GM23338 (cell line): ENCODE measurements around the gene PCSK7. TPM values are rescaled to one million over a fixed set of nuclear protein-coding genes. Genes with fewer than 3 reads are reported as not detected.

ENCODE experiments used
- ATAC-seq: fragments of 200-7000 bp; cut with Tn5 transposase; 3 replicates; pipeline ENCODE4 v1.9.1; 2020
- DNase-seq: peaks from one replicate; pipeline ENCODE4 v3.0.0-alpha.2; 2015; ENCODE audit warnings: low spot score
- H2AFZ ChIP-seq: fragments of 200-600 bp; sonication (generic); 2 replicates; pipeline ENCODE4 v1.8.0; 2016; ENCODE audit warnings: antibody characterized with exemption, mild to moderate bottlenecking, moderate library complexity
- H3F3A ChIP-seq: fragments of 200-600 bp; sonication (generic); replicated peaks from 2 replicates; pipeline ENCODE4 v1.8.0; 2017; ENCODE audit warnings: antibody characterized with exemption, mixed run types, low read depth
- H3K27ac ChIP-seq: fragments of 200-600 bp; sonication (generic); 2 replicates; pipeline ENCODE4 v1.6.1; 2016; ENCODE audit warnings: low read depth
- H3K27me3 ChIP-seq: fragments of 200-600 bp; sonication (generic); 2 replicates; pipeline ENCODE4 v1.8.0; 2016; ENCODE audit warnings: mild to moderate bottlenecking, mixed run types, moderate library complexity; ENCODE audit not compliant: insufficient read depth
- H3K36me3 ChIP-seq: fragments of 200-600 bp; sonication (generic); 2 replicates; pipeline ENCODE4 v1.8.0; 2016; ENCODE audit warnings: mild to moderate bottlenecking; ENCODE audit not compliant: insufficient read depth
- H3K4me1 ChIP-seq: fragments of 200-600 bp; sonication (generic); 2 replicates; pipeline ENCODE4 v1.8.0; 2016; ENCODE audit warnings: mild to moderate bottlenecking, moderate library complexity; ENCODE audit not compliant: insufficient read depth
- H3K4me2 ChIP-seq: fragments of 200-600 bp; sonication (generic); 2 replicates; pipeline ENCODE4 v1.7.1; 2017; ENCODE audit warnings: mixed run types
- H3K4me3 ChIP-seq: fragments of 200-600 bp; sonication (generic); 2 replicates; pipeline ENCODE4 v1.6.1; 2016; ENCODE audit warnings: mixed run types
- H3K79me2 ChIP-seq: fragments of 200-600 bp; sonication (generic); replicated peaks from 2 replicates; pipeline ENCODE4 v1.8.0; 2017; ENCODE audit warnings: mild to moderate bottlenecking; ENCODE audit not compliant: insufficient read depth
- H3K9me2 ChIP-seq: fragments of 200-600 bp; sonication (generic); 2 replicates; pipeline ENCODE4 v1.8.0; 2017; ENCODE audit not compliant: insufficient read depth
- H4K20me1 ChIP-seq: fragments of 200-600 bp; sonication (generic); replicated peaks from 2 replicates; pipeline ENCODE4 v1.8.0; 2017; ENCODE audit warnings: mild to moderate bottlenecking; ENCODE audit not compliant: insufficient read depth
- H3K27ac Mint-ChIP-seq: 2 replicates; pipeline ENCODE4 v1.8.0; 2020; ENCODE audit warnings: inconsistent platforms, mild to moderate bottlenecking, moderate library complexity, mixed read lengths
- H3K27me3 Mint-ChIP-seq: 3 replicates; pipeline ENCODE4 v1.8.0; 2022; ENCODE audit warnings: low read depth, mild to moderate bottlenecking, moderate library complexity, mixed read lengths, inconsistent platforms; ENCODE audit not compliant: insufficient read depth, poor library complexity
- H3K36me3 Mint-ChIP-seq: 3 replicates; pipeline ENCODE4 v1.8.0; 2021; ENCODE audit warnings: low read depth, mild to moderate bottlenecking, inconsistent platforms, moderate library complexity, mixed read lengths
- H3K4me1 Mint-ChIP-seq: 3 replicates; pipeline ENCODE4 v1.8.0; 2020; ENCODE audit warnings: mild to moderate bottlenecking, inconsistent platforms, mixed read lengths
- H3K4me3 Mint-ChIP-seq: 3 replicates; pipeline ENCODE4 v1.8.0; 2021; ENCODE audit warnings: moderate library complexity, mild to moderate bottlenecking, inconsistent platforms, mixed read lengths
- H3K9me3 Mint-ChIP-seq: 3 replicates; pipeline ENCODE4 v1.8.0; 2020; ENCODE audit warnings: moderate library complexity, mild to moderate bottlenecking, inconsistent platforms, mixed read lengths
- CREB1 ChIP-seq: fragments of 250-450 bp; sonication (Bioruptor Pico); IDR thresholded peaks from 2 replicates; pipeline ENCODE4 v1.5.0; 2020; ENCODE audit warnings: low read depth, mild to moderate bottlenecking, moderate library complexity
- CTCF ChIP-seq, 2 experiments: fragments of 200-600 bp in 1 of 2; sonication (generic) in 1 of 2; conservative IDR thresholded peaks; 2 replicates each; pipeline versions ENCODE4 v1.5.1 to v1.6.1; 2016 to 2017; ENCODE audit warnings: antibody characterized with exemption in 2 of 2, low read depth in 2 of 2, mild to moderate bottlenecking in 2 of 2, moderate library complexity in 1 of 2
- ETS1 ChIP-seq: IDR thresholded peaks from 2 replicates; pipeline ENCODE4 v1.6.1; 2016; ENCODE audit warnings: antibody characterized with exemption
- EZH2 ChIP-seq: fragments of 200-600 bp; sonication (generic); IDR thresholded peaks from one replicate; pipeline ENCODE4 v1.8.0; 2017; ENCODE audit warnings: antibody characterized with exemption, mild to moderate bottlenecking, low read depth; ENCODE audit not compliant: unreplicated experiment
- EZH2phosphoT487 ChIP-seq: fragments of 200-600 bp; sonication (generic); IDR thresholded peaks from one replicate; pipeline ENCODE4 v1.8.1; 2018; ENCODE audit warnings: antibody characterized with exemption; ENCODE audit not compliant: unreplicated experiment
- NANOG ChIP-seq: IDR thresholded peaks from 2 replicates; pipeline ENCODE4 v1.6.1; 2016; ENCODE audit warnings: antibody characterized with exemption, borderline replicate concordance
- POLR2AphosphoS5 ChIP-seq: IDR thresholded peaks from 2 replicates; pipeline ENCODE4 v1.6.1; 2016; ENCODE audit warnings: antibody characterized with exemption, low read depth
- REST ChIP-seq: IDR thresholded peaks from one replicate; pipeline ENCODE4 v1.6.1; 2018; ENCODE audit warnings: antibody characterized with exemption; ENCODE audit not compliant: unreplicated experiment
- STAT1 ChIP-seq: IDR thresholded peaks from one replicate; pipeline ENCODE4 v1.6.1; 2016; ENCODE audit warnings: antibody characterized with exemption; ENCODE audit not compliant: unreplicated experiment
- ZNF114 ChIP-seq: fragments of 250-450 bp; sonication (Bioruptor Pico); IDR thresholded peaks from 2 replicates; pipeline ENCODE4 v1.5.0; 2020; ENCODE audit warnings: mild to moderate bottlenecking, moderate library complexity
- ZNF331 ChIP-seq: fragments of 250-450 bp; sonication (Bioruptor Pico); IDR thresholded peaks from 2 replicates; pipeline ENCODE4 v1.5.0; 2020; ENCODE audit warnings: low read depth, mild to moderate bottlenecking, moderate library complexity
- polyA plus RNA-seq: library from polyadenylated mRNA; unstranded; fragments of >200 nt; fragmentation: Nextera tagmentation; extraction: Ambion mirVana; gene quantifications from 2 replicates; pipeline ENCODE4 v1.2.1, GENCODE V29; 2016
- total RNA-seq: library from RNA; depleted of rRNA; stranded (reverse); fragments of >200 nt; shearing (Covaris generic); gene quantifications from 2 replicates; pipeline ENCODE4 v1.2.3, GENCODE V29; 2014

PCSK7 gene
- total and polyA plus RNA-seq, 2 experiments from 2014 or later = 12.4 to 46.4 TPM

GRCh38 chr11:117179048-117179999 is 52.5 kb downstream of the PCSK7 start (continued):
- TF ChIP-seq ETS1 = no peak
- TF ChIP-seq REST = no peak
- TF ChIP-seq EZH2 = no peak
- no peak for TF ChIP-seq STAT1
- TF ChIP-seq ZNF114 (CRISPR knock-in tag) = no peak
- TF ChIP-seq NANOG = no peak
- TF ChIP-seq EZH2phosphoT487 = no peak
- no peak for TF ChIP-seq POLR2AphosphoS5

- H2AFZ ChIP-seq = peak within 1 kb of the TSS; percentile 69
- Mint-ChIP-seq H3K27ac (peak within 1 kb of the TSS; percentile 88), H3K4me3 (peak within 1 kb of the TSS; percentile 95), H3K36me3 (peaks cover 2% of the 10 kb centered on the region; the same call in 2 of the 3 replicates), H3K27me3 (peaks cover 17% of the 10 kb centered on the region), H3K4me1 (peaks cover 26% of the 10 kb centered on the region), H3K9me3 (no peaks in the 10 kb centered on the region)
- H3K27me3 ChIP-seq = no peaks in the 10 kb centered on the region
- H3K36me3 ChIP-seq = no peaks in the 10 kb centered on the region
- H3K4me3 ChIP-seq = peak within 1 kb of the TSS; percentile 95
- no peaks in the 10 kb centered on the region for H3K9me2 ChIP-seq
- H3K27ac ChIP-seq = peak within 1 kb of the TSS; percentile 95
- peak; percentile 98 for DNase-seq
- peak; percentile 86 for ATAC-seq
- peaks cover 5% of the 10 kb centered on the region; the same call in 1 of the 2 replicates for H3K79me2 ChIP-seq
- peaks cover 28% of the 10 kb centered on the region for H3F3A ChIP-seq
- peak within 1 kb of the TSS; percentile 97 for H3K4me2 ChIP-seq
- peaks cover 25% of the 10 kb centered on the region for H3K4me1 ChIP-seq
- H4K20me1 ChIP-seq = no peaks in the 10 kb centered on the region
- TF ChIP-seq CREB1 (CRISPR knock-in tag) (peak; percentile 90), STAT1 (no peak), ZNF331 (no peak), CTCF (conservative IDR thresholded peaks at IDR 0.05; ENCODE audit: low read depth in 2 of 2) (no peak)
These were observed 53.5 kb downstream of the PCSK7 start, which contains the start of gene SIDT2 for GRCh38 chr11:117178210-117179034. TSS of gene SIDT2 (plus strand) at chr11:117178743. CDS start at chr11:117179264, 521 bp downstream.
